HEK293T (cell line): ENCODE data around the gene DENND1B.

Source experiments
- CTCF ChIA-PET: fragments of 350-600 bp; formaldehyde crosslinking; extraction: SDS; loops from one replicate; lab custom pipeline; 2021; ENCODE audit warnings: antibody characterized with exemption, inconsistent platforms; lab: Yijun Ruan, JAX
- POLR2A ChIA-PET: fragments of 350-600 bp; formaldehyde crosslinking; extraction: SDS; loops from one replicate; lab custom pipeline; 2020; ENCODE audit warnings: antibody characterized with exemption, inconsistent platforms; lab: Yijun Ruan, JAX
- DNase-seq: peaks from one replicate; pipeline ENCODE4 v3.0.0; 2012; ENCODE audit warnings: mixed read lengths; ENCODE audit errors: extremely low spot score
- ARNT ChIP-seq: fragments of 450-650 bp; IDR thresholded peaks from 2 replicates; pipeline ENCODE4 v1.6.1; 2017; ENCODE audit warnings: mild to moderate bottlenecking
- BHLHE40 ChIP-seq: fragments of 450-650 bp; IDR thresholded peaks from 2 replicates; pipeline ENCODE4 v1.6.1; 2016; ENCODE audit warnings: mild to moderate bottlenecking, moderate library complexity, borderline replicate concordance
- CTBP1 ChIP-seq: fragments of 450-650 bp; IDR thresholded peaks from 2 replicates; pipeline ENCODE4 v1.6.1; 2016; ENCODE audit warnings: borderline replicate concordance
- ELF4 ChIP-seq: fragments of 450-650 bp; IDR thresholded peaks from 2 replicates; pipeline ENCODE4 v1.6.1; 2017; ENCODE audit warnings: antibody characterized with exemption
- FOXA1 ChIP-seq: fragments of 450-650 bp; IDR thresholded peaks from 2 replicates; pipeline ENCODE4 v1.6.1; 2016; ENCODE audit warnings: mild to moderate bottlenecking
- FOXK2 ChIP-seq: fragments of 450-650 bp; IDR thresholded peaks from 2 replicates; pipeline ENCODE4 v1.6.1; 2016; ENCODE audit warnings: mild to moderate bottlenecking
- FOXM1 ChIP-seq: fragments of 450-650 bp; IDR thresholded peaks from 2 replicates; pipeline ENCODE4 v1.6.1; 2017; ENCODE audit warnings: mild to moderate bottlenecking, borderline replicate concordance
- HDGF ChIP-seq: fragments of 450-650 bp; IDR thresholded peaks from 2 replicates; pipeline ENCODE4 v1.6.1; 2017; ENCODE audit warnings: antibody characterized with exemption, borderline replicate concordance
- L3MBTL2 ChIP-seq: fragments of 450-650 bp; conservative IDR thresholded peaks from 2 replicates; pipeline ENCODE4 v1.6.1; 2016; ENCODE audit warnings: mild to moderate bottlenecking
- LEF1 ChIP-seq: fragments of 450-650 bp; IDR thresholded peaks from 2 replicates; pipeline ENCODE4 v1.6.1; 2017; ENCODE audit warnings: mild to moderate bottlenecking, borderline replicate concordance
- NFRKB ChIP-seq: fragments of 450-650 bp; IDR thresholded peaks from 2 replicates; pipeline ENCODE4 v1.6.1; 2016; ENCODE audit warnings: mild to moderate bottlenecking, moderate library complexity
- SP1 ChIP-seq: fragments of 450-650 bp; IDR thresholded peaks from 2 replicates; pipeline ENCODE4 v1.6.1; 2017
- SUZ12 ChIP-seq: fragments of 450-650 bp; IDR thresholded peaks from 2 replicates; pipeline ENCODE4 v1.6.1; 2016; ENCODE audit warnings: mild to moderate bottlenecking
- TARDBP ChIP-seq: fragments of 450-650 bp; IDR thresholded peaks from 2 replicates; pipeline ENCODE4 v1.6.1; 2016
- ZNF384 ChIP-seq: fragments of 450-650 bp; IDR thresholded peaks from 2 replicates; pipeline ENCODE4 v1.6.1; 2016
- TF ChIP-seq, protein P1 (sequence below): fragments of 450-650 bp; IDR thresholded peaks from 2 replicates; pipeline ENCODE4 v1.6.1; 2016

The DENND1B gene

DNA sequence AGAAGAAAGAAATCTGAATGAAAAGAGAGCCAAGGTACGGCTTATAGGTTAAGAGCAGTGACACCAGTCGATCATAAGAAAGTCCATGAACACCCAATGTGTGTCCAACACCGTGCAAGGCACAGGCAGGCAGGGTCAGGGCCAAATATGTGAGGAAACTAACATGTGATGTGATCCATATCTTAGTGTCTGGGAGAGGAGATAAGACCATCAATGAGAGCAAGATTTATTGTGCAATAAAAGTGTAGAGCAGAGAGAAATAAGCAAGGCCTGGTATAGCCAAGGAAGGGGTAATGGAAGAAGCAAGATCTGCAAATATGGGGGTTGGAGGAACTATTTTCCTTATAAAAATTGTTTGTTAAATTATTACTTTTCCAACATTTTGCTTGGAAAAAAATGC, 308.5 kb downstream of the DENND1B start:
- no peak for TF ChIP-seq L3MBTL2
- TF ChIP-seq FOXA1, result no peak
- TF ChIP-seq SP1, result no peak
- TF ChIP-seq LEF1, result no peak
- no peak for TF ChIP-seq ARNT
- no peak for TF ChIP-seq FOXM1
- TF ChIP-seq ELF4, result no peak
- TF ChIP-seq, protein P1, sequence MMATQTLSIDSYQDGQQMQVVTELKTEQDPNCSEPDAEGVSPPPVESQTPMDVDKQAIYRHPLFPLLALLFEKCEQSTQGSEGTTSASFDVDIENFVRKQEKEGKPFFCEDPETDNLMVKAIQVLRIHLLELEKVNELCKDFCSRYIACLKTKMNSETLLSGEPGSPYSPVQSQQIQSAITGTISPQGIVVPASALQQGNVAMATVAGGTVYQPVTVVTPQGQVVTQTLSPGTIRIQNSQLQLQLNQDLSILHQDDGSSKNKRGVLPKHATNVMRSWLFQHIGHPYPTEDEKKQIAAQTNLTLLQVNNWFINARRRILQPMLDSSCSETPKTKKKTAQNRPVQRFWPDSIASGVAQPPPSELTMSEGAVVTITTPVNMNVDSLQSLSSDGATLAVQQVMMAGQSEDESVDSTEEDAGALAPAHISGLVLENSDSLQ, result peak; percentile 80
- TF ChIP-seq BHLHE40, result no peak
- TF ChIP-seq TARDBP, result no peak
- no peak for TF ChIP-seq HDGF
- peak; percentile 7; the same call in 1 of the 2 replicates for TF ChIP-seq CTBP1
- TF ChIP-seq NFRKB, result no peak
- TF ChIP-seq FOXK2, result no peak
- TF ChIP-seq ZNF384, result no peak
- no peak for DNase-seq
- POLR2A ChIA-PET, result no interaction called here
- CTCF ChIA-PET, result no interaction called here

DNA sequence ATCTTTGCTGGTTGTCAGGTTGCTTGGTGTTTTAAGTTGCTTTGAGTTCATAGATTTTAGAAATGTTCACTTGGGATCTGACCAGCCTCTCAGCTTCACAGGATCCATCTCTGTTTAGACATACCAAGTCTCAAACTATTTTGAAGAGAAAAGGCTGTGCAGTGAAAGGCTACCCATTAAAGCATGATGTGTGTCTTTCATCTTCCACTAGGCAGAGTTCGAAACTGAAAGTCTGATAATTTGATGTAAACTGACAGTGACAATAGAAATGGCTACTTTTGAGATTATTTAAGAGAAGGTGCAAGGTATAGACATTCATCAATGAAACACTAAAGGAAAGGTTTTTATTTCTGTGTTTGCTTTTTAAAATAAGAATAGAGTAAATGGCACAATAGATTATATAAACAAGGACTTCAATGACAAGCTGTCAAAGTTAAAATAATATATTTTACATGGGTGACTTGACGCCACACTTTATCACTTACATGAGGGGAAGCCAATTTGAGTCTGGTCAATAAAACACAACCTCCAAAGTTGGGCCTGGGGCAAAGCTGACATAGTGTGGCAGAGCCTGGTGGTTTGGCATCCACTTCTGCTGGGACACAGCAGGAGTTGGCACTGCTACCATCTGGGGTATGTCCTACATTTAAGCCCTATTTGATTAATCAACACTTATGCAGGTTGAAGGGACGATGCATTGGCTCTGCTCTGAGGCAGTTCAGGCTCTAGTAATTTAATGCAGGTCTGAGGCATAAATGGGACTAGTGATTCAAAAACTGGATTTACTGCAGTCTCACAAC, 309.6 kb downstream of the DENND1B start:
- no peak for DNase-seq
- TF ChIP-seq, protein P1, result peak; percentile 40; the same call in 1 of the 2 replicates
- TF ChIP-seq ELF4, result no peak
- no peak for TF ChIP-seq FOXM1
- ChIA-PET POLR2A (no interaction called here), CTCF (no interaction called here)

DNA sequence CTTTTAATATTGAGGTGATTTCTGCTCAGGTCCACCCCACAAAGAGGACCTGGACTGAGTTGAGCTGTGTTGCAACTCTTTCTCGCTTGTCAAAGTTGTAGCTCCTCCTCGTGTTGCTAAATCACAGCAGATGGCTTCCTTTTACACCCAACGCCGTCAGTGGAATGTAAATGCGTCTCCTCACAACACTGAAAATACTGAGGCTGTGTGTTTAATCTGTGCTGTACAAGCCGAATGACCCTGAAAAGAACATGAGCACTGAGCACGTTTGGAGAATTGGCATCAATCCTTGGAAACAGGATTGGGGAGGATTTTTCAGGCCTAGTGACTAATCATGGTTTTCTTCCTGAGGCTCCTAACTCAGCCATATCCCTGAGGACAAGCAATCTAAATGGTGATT, 311.2 kb downstream of the DENND1B start:
- POLR2A ChIA-PET, result no interaction called here
- no peak for DNase-seq
- CTCF ChIA-PET, result no interaction called here
- TF ChIP-seq NFRKB (no peak), HDGF (no peak), SUZ12 (no peak), FOXK2 (no peak), BHLHE40 (no peak), ZNF384 (no peak), CTBP1 (no peak), L3MBTL2 (no peak), TARDBP (no peak), LEF1 (no peak), ELF4 (no peak), FOXA1 (no peak), FOXM1 (no peak)
- TF ChIP-seq, protein P1, result no peak

DNA sequence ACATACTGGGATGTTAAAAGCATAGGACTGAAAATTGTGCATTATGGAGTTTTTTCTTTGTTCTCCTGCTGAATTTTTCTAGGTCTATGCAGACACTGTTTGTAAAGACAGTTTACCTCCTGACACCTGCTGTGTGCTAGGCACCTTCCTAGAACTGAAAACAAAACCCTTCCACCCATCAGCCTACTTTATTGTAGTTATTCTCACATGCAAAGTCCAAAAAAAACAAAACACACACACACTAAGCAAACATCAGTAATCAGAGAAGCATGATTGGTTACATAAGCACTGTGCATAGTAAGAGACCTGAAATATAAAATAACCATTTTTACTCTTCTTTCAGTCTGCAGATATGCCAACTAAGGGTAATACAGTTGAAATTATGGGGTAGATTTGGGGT, 312.1 kb downstream of the DENND1B start:
- ChIA-PET CTCF (no interaction called here), POLR2A (no interaction called here)
- TF ChIP-seq FOXM1, result no peak
- TF ChIP-seq FOXK2, result no peak
- TF ChIP-seq L3MBTL2, result no peak
- TF ChIP-seq NFRKB, result no peak
- no peak for TF ChIP-seq SUZ12
- no peak for TF ChIP-seq ELF4
- DNase-seq, result no peak

DNA sequence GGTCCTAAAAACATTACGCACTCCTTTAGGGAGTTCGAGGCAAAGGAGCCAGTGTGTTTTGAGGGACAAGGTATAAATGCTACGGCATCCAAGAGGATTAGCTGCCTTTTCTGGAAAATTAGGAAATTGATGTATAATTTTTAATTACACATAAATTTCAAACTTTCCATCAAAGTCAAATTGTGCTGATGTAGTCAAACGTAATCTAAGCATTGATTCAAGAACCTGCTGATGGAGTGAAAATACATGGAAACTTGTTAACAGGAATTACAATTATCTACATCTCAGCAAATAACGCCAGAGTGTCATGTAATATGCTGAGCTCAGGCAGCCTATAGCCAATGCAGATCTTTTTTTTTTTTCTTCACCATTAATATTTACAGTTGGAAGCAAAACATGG, 312.7 kb downstream of the DENND1B start:
- CTCF ChIA-PET, result no interaction called here
- TF ChIP-seq TARDBP (no peak), BHLHE40 (no peak), HDGF (no peak), L3MBTL2 (no peak), FOXK2 (no peak), ARNT (no peak), SP1 (no peak), FOXM1 (no peak), FOXA1 (no peak), CTBP1 (no peak), LEF1 (no peak), ZNF384 (no peak), NFRKB (no peak)
- TF ChIP-seq, protein P1, result no peak
- POLR2A ChIA-PET, result interaction anchor here (0.6 kb wide), 1 partner anchor 697 kb away, joined by 4 read pairs; no protein-coding TSS in a partner anchor
- DNase-seq, result no peak
